Kidney epithelial cell (primary cell): ENCODE measurements around the gene PNPLA2. TPM values are rescaled to one million over a fixed set of nuclear protein-coding genes. Genes with fewer than 3 reads are reported as not detected.

Experiments
- DNase-seq: peaks from one replicate; pipeline ENCODE4 v3.0.0-alpha.2; 2010; ENCODE audit warnings: low read depth
- H3K27me3 ChIP-seq: 2 replicates; pipeline ENCODE4 v1.6.0; 2011; ENCODE audit warnings: low read length; ENCODE audit not compliant: control insufficient read depth, insufficient read depth
- H3K36me3 ChIP-seq: 2 replicates; pipeline ENCODE4 v1.5.1; 2011; ENCODE audit warnings: low read length; ENCODE audit not compliant: control insufficient read depth, insufficient read depth
- H3K4me3 ChIP-seq: 2 replicates; pipeline ENCODE4 v1.5.1; 2011; ENCODE audit warnings: low read depth, mild to moderate bottlenecking, control low read depth, low read length
- total RNA-seq: library from RNA; depleted of rRNA; stranded (reverse); fragments of >200 nt; gene quantifications from 2 replicates; pipeline ENCODE4 v1.2.3, GENCODE V29; 2015
- TF ChIP-seq, protein P1 (sequence below): IDR thresholded peaks from 2 replicates; pipeline ENCODE4 v1.5.1; 2011; ENCODE audit warnings: mild to moderate bottlenecking, moderate library complexity, low read length, control low read depth, inconsistent platforms; ENCODE audit not compliant: insufficient read depth, poor library complexity, severe bottlenecking

The PNPLA2 gene
- total RNA-seq, 1 donor from 2014 or later = 27.5 TPM

DNA sequence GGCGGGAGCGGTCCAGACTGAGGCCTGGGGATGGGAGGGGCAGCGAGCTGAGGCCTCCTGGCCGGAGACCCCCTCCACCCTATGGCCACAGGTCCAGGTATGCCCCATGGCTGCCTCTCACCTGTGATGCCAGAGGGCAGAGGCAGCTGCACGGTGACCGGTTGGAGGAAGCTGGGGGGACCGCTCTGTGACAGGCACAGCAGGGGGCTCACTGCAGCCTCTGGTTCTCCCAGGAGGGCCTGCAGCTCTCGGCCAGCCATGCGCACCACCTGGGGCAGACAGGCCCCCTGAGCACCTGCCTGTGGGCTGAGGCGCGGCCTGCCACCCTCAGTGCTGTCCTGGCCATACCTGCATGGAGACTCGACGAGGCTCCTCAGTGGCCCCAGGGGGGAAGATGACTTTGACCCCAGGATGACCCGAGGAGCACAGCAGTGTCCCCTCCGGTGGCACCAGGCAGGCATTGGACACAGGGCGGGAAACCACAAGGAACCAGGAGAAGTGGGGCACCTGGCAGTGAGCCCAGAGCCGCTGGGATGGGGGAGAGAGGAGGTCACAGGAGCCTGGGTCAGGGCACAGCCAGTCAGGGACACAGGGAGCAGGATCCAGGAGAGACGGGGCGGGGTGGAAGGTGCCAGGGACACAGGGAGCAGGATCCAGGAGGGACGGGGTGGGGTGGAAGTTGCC is 17.5 kb upstream of the PNPLA2 start:
- Histone ChIP-seq H3K4me3 (no peak overlapping the region), H3K36me3 (no peaks in the 10 kb centered on the region), H3K27me3 (no peaks in the 10 kb centered on the region)
- TF ChIP-seq, protein P1, sequence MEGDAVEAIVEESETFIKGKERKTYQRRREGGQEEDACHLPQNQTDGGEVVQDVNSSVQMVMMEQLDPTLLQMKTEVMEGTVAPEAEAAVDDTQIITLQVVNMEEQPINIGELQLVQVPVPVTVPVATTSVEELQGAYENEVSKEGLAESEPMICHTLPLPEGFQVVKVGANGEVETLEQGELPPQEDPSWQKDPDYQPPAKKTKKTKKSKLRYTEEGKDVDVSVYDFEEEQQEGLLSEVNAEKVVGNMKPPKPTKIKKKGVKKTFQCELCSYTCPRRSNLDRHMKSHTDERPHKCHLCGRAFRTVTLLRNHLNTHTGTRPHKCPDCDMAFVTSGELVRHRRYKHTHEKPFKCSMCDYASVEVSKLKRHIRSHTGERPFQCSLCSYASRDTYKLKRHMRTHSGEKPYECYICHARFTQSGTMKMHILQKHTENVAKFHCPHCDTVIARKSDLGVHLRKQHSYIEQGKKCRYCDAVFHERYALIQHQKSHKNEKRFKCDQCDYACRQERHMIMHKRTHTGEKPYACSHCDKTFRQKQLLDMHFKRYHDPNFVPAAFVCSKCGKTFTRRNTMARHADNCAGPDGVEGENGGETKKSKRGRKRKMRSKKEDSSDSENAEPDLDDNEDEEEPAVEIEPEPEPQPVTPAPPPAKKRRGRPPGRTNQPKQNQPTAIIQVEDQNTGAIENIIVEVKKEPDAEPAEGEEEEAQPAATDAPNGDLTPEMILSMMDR = no peak
- no peak for DNase-seq

DNA sequence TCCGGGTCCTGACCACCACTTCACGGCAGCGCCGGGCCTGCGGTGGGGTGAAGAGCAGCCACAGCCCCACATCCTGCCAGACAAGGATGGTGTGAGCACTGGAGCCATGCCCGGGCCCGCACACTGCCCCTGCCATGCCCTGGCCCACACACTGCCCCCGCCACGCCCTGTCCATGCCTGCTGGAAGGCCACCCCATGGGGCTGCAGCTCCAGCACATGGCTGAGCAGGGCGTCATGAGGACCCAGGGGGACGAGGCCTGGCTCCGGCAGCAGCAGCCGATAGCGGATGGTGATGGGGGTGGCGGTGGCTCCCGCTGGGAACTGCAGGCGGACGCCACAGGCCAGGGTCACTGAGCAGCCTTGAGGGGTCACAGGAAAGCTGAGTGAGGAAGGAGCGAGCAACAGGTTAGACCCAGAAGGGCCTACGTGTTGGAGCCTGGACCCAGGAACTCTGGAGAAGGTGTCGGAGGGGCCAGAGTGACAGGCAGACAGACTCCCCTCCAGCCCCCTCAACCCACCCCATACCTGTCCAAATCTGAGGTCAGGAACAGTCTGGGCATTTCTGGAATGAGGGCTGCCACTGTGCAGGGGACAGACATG is 16.6 kb upstream of the PNPLA2 start:
- no peak for DNase-seq
- Histone ChIP-seq H3K27me3 (no peaks in the 10 kb centered on the region), H3K4me3 (no peak overlapping the region), H3K36me3 (no peaks in the 10 kb centered on the region)
- TF ChIP-seq, protein P1 = no peak

- TF ChIP-seq, protein P1 = no peak
- Histone ChIP-seq H3K27me3 (no peaks in the 10 kb centered on the region), H3K4me3 (no peak overlapping the region)
Measured at GRCh38 chr11:802693-803466, 15.8 kb upstream of the PNPLA2 start.

DNA sequence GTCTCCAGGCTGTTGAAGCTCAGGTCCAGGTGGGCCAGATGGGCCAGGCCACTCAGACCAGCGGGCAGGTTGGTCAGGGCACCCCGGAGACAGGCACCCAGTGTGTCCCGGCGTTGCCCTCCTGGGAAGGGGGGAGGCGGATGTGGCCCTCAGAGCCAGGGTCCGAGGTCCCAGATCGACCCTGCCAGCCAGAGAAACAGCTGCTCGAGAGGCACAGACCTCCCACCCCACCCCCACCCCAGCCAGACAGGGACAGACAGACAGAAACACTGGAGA is 15.3 kb upstream of the PNPLA2 start:
- DNase-seq = no peak
- TF ChIP-seq, protein P1 = no peak
- Histone ChIP-seq H3K4me3 (no peak overlapping the region), H3K27me3 (no peaks in the 10 kb centered on the region), H3K36me3 (no peaks in the 10 kb centered on the region)

More at GRCh38 chr11:802693-803466, 15.8 kb upstream of the PNPLA2 start:
- no peaks in the 10 kb centered on the region for H3K36me3 ChIP-seq
- no peak for DNase-seq

- DNase-seq = no peak
- TF ChIP-seq, protein P1 = no peak
- peak overlapping the region; percentile 43 for H3K4me3 ChIP-seq
- no peaks in the 10 kb centered on the region for H3K27me3 ChIP-seq
- no peaks in the 10 kb centered on the region for H3K36me3 ChIP-seq
Measured at GRCh38 chr11:803770-804598, 14.7 kb upstream of the PNPLA2 start.
